OCI-LY7 (cell line): Measurements from ENCODE around the gene POLR1B. TPM values are rescaled to one million over a fixed set of nuclear protein-coding genes. Genes with fewer than 3 reads are reported as not detected.

ENCODE experiments used
- BruUV-seq: library from RNA; stranded (reverse); fragments of 400-500 nt; replicated peaks from 2 replicates; lab custom pipeline; 2021; lab: Mats Ljungman, UMichigan
- CTCF ChIA-PET: fragments of 300-600 bp; sonication (Branson Sonifier 250); formaldehyde crosslinking; loops from one replicate; lab custom pipeline; 2022; ENCODE audit warnings: antibody characterized with exemption; ENCODE audit not compliant: unreplicated experiment; lab: Charles Lee
- POLR2A ChIA-PET: fragments of 300-600 bp; sonication (Branson Sonifier 250); formaldehyde crosslinking; loops from one replicate; lab custom pipeline; 2022; ENCODE audit warnings: antibody characterized with exemption; lab: Charles Lee
- DNase-seq: peaks from one replicate; pipeline ENCODE4 v3.0.0-alpha.2; 2015; ENCODE audit warnings: low spot score
- H2AFZ ChIP-seq: fragments of 200-600 bp; sonication (generic), shearing (Covaris generic); 2 replicates; pipeline ENCODE4 v1.6.1; 2014; ENCODE audit warnings: mild to moderate bottlenecking, antibody characterized with exemption, low read length, moderate library complexity
- H3K27ac ChIP-seq: fragments of 200-600 bp; sonication (generic); 2 replicates; pipeline ENCODE4 v1.5.1; 2014; ENCODE audit warnings: mixed run types, low read depth, mild to moderate bottlenecking, moderate library complexity, low read length, inconsistent platforms; ENCODE audit not compliant: poor library complexity, severe bottlenecking
- H3K36me3 ChIP-seq: fragments of 200-600 bp; sonication (generic); 2 replicates; pipeline ENCODE4 v1.6.1; 2014; ENCODE audit warnings: mild to moderate bottlenecking, antibody characterized with exemption, low read length, moderate library complexity, mixed read lengths; ENCODE audit not compliant: insufficient read depth
- H3K4me1 ChIP-seq: fragments of 200-600 bp; sonication (generic); 2 replicates; pipeline ENCODE4 v1.5.1; 2014; ENCODE audit warnings: mild to moderate bottlenecking, low read length; ENCODE audit not compliant: insufficient read depth, poor library complexity, severe bottlenecking
- H3K4me2 ChIP-seq: fragments of 200-600 bp; sonication (generic); 2 replicates; pipeline ENCODE4 v1.6.1; 2014; ENCODE audit warnings: mild to moderate bottlenecking, low read length
- H3K4me3 ChIP-seq: fragments of 200-600 bp; sonication (generic); 2 replicates; pipeline ENCODE4 v1.5.1; 2014; ENCODE audit warnings: mild to moderate bottlenecking, low read depth, low read length; ENCODE audit not compliant: poor library complexity, severe bottlenecking
- H3K79me2 ChIP-seq: fragments of 200-600 bp; sonication (generic); 2 replicates; pipeline ENCODE4 v1.6.1; 2016; ENCODE audit warnings: low read depth, mild to moderate bottlenecking, low read length, moderate library complexity, mixed read lengths; ENCODE audit not compliant: insufficient read depth
- H3K9me2 ChIP-seq: fragments of 200-600 bp; sonication (generic); 2 replicates; pipeline ENCODE4 v1.6.1; 2016; ENCODE audit warnings: mild to moderate bottlenecking, low read length, mixed read lengths; ENCODE audit not compliant: insufficient read depth
- H3K9me3 ChIP-seq: fragments of 200-600 bp; sonication (generic); 2 replicates; pipeline ENCODE4 v1.6.1; 2014; ENCODE audit warnings: mild to moderate bottlenecking, mixed run types, low read length, mixed read lengths
- H4K20me1 ChIP-seq: fragments of 200-600 bp; sonication (generic); 2 replicates; pipeline ENCODE4 v1.6.1; 2014; ENCODE audit warnings: mild to moderate bottlenecking, antibody characterized with exemption, low read length, moderate library complexity, mixed read lengths; ENCODE audit not compliant: insufficient read depth
- CTCF ChIP-seq: fragments of 200-600 bp; sonication (generic); conservative IDR thresholded peaks from 2 replicates; pipeline ENCODE4 v1.5.1; 2014; ENCODE audit warnings: mild to moderate bottlenecking, antibody characterized with exemption, low read length, moderate library complexity, mixed read lengths
- EZH2phosphoT487 ChIP-seq: fragments of 200-600 bp; sonication (generic); IDR thresholded peaks from 2 replicates; pipeline ENCODE4 v1.6.1; 2018; ENCODE audit warnings: low read depth, borderline replicate concordance, mild to moderate bottlenecking, mixed run types, antibody characterized with exemption, low read length, moderate library complexity, mixed read lengths
- intact Hi-C: fragments of 100-400 bp; cut with micrococcal nuclease; formaldehyde crosslinking; loops from one replicate; pipeline ENCODE4 v1.10.0; 2022; ENCODE audit not compliant: unreplicated experiment
- small RNA-seq: library from RNA; depleted of rRNA; stranded (forward); fragments of <200 nt; gene quantifications from one replicate; pipeline ENCODE3, GENCODE V24; 2014
- total RNA-seq, 2 experiments: library from RNA; depleted of rRNA in 1 of 2; stranded (reverse); fragments of >200 nt in 1 of 2; shearing (Covaris generic) in 1 of 2; gene quantifications; 2 replicates each; pipeline ENCODE4 v1.2.3, GENCODE V29; 2014 to 2022

The POLR1B gene
- total RNA-seq, 2 experiments from 2014 or later, result 30.5 to 44.7 TPM

GRCh38 chr2:112626604-112627059 lies 84.4 kb downstream of the POLR1B start:
- peak; percentile 72 for DNase-seq
- Histone ChIP-seq H3K4me3 (peak overlapping the region; percentile 23), H3K36me3 (no peaks in the 10 kb centered on the region), H3K9me3 (no peaks in the 10 kb centered on the region), H3K9me2 (no peaks in the 10 kb centered on the region), H4K20me1 (no peaks in the 10 kb centered on the region), H3K4me2 (peak overlapping the region; percentile 60), H2AFZ (peak overlapping the region; percentile 78), H3K27ac (no peak overlapping the region), H3K4me1 (peaks cover 15% of the 10 kb centered on the region), H3K79me2 (no peaks in the 10 kb centered on the region)
- POLR2A ChIA-PET, result interaction anchor here (1.0 kb wide), 1 partner anchor 101 kb away, joined by 4 read pairs; no protein-coding TSS in a partner anchor
- TF ChIP-seq EZH2phosphoT487 (no peak), CTCF (peak; percentile 94)
- no TSS peak for BruUV-seq
- intact Hi-C loops, result loop anchor here (1.0 kb wide), 2 partner anchors 65 to 100 kb away; no protein-coding TSS in a partner anchor
- CTCF ChIA-PET, result interaction anchor here (0.6 to 1.4 kb wide), 3 partner anchors 22 to 100 kb away, joined by 3 to 5 read pairs (median 3); no protein-coding TSS in a partner anchor

Small RNA genes within 50 kb of the gene (small RNA-seq; reads per million reads assigned to genes)
- gene RF00019, result not detected

Other genes starting within 250 kb of the POLR1B start
- 0.44 TPM in 1 of 2 replicates, not detected in the other for gene RGPD8, start 108.8 kb upstream of the POLR1B start, total RNA-seq (2014; rRNA removed; shearing (Covaris generic))
- 0.22 TPM in 1 of 2 replicates, not detected in the other for gene RGPD8, start 108.8 kb upstream of the POLR1B start, total RNA-seq (2022)
- gene TTL, start 60.3 kb upstream of the POLR1B start, total RNA-seq (2014; rRNA removed; shearing (Covaris generic)), result 27.1 and 32.9 TPM in 2 replicates
- gene TTL, start 60.3 kb upstream of the POLR1B start, total RNA-seq (2022), result 45.1 and 48.7 TPM in 2 replicates
- gene CHCHD5, start 42.1 kb downstream of the POLR1B start, total RNA-seq (2014; rRNA removed; shearing (Covaris generic)), result 22.3 and 22.5 TPM in 2 replicates
- gene CHCHD5, start 42.1 kb downstream of the POLR1B start, total RNA-seq (2022), result 36.0 and 37.3 TPM in 2 replicates
- 59.7 and 64.8 TPM in 2 replicates for gene SLC20A1, start 103.5 kb downstream of the POLR1B start, total RNA-seq (2014; rRNA removed; shearing (Covaris generic))
- gene SLC20A1, start 103.5 kb downstream of the POLR1B start, total RNA-seq (2022), result 86.1 and 89.5 TPM in 2 replicates
- gene NT5DC4, start 178.6 kb downstream of the POLR1B start, total RNA-seq (2014; rRNA removed; shearing (Covaris generic)), result not detected in 2 replicates
- gene NT5DC4, start 178.6 kb downstream of the POLR1B start, total RNA-seq (2022), result not detected in 2 replicates
- gene CKAP2L, start 222.1 kb downstream of the POLR1B start, total RNA-seq (2014; rRNA removed; shearing (Covaris generic)), result 28.8 and 31.8 TPM in 2 replicates
- 61.8 and 77.3 TPM in 2 replicates for gene CKAP2L, start 222.1 kb downstream of the POLR1B start, total RNA-seq (2022)
- gene IL1A, start 242.0 kb downstream of the POLR1B start, total RNA-seq (2014; rRNA removed; shearing (Covaris generic)), result not detected in 2 replicates
- not detected in 2 replicates for gene IL1A, start 242.0 kb downstream of the POLR1B start, total RNA-seq (2022)